Measurements from ENCODE around the gene ANO4.

Gene ANO4

GRCh38 chr12:100871195-100871734, 76.7 kb downstream of the ANO4 start:
- Histone ChIP-seq H3K79me2 (ENCODE audit: insufficient read depth, low read length) (no peaks in the 10 kb centered on the region), H3K9ac (ENCODE audit: low read length) (no peak overlapping the region), H4K20me1 (ENCODE audit: low read depth, low read length) (no peaks in the 10 kb centered on the region)

GRCh38 chr12:100875156-100875555, 80.6 kb downstream of the ANO4 start:
- Histone ChIP-seq H4K20me1 (ENCODE audit: low read depth, low read length) (no peaks in the 10 kb centered on the region), H3K27me3 (ENCODE audit: low read length) (no peaks in the 10 kb centered on the region), H3K9ac (ENCODE audit: low read length) (no peak overlapping the region), H3F3A (ENCODE audit: insufficient read depth) (no peaks in the 10 kb centered on the region), H3K4me3 (ENCODE audit: insufficient read depth, low read length, poor library complexity, severe bottlenecking) (no peak overlapping the region), H3K9me3 (ENCODE audit: insufficient read depth, low read length) (no peaks in the 10 kb centered on the region), H3K27ac (ENCODE audit: low read depth, low read length) (no peak overlapping the region), H3K79me2 (ENCODE audit: insufficient read depth, low read length) (no peaks in the 10 kb centered on the region), H2AFZ (ENCODE audit: low read depth, low read length, severe bottlenecking) (no peak overlapping the region), H3K36me3 (ENCODE audit: low read length) (no peaks in the 10 kb centered on the region), H3K9me2 (replicated peaks; ENCODE audit: insufficient read depth, low read length) (no peaks in the 10 kb centered on the region), H3K4me2 (ENCODE audit: low read depth, low read length, poor library complexity, severe bottlenecking) (no peak overlapping the region)
- TF ChIP-seq CTCF (IDR thresholded peaks at IDR 0.05; ENCODE audit: insufficient read depth, low read length, poor library complexity, severe bottlenecking), result no peak
- TF ChIP-seq EZH2phosphoT487 (conservative IDR thresholded peaks at IDR 0.05; ENCODE audit: low read length), result no peak

More at GRCh38 chr12:100871195-100871734, 76.7 kb downstream of the ANO4 start:
- Histone ChIP-seq H3K4me3 (ENCODE audit: insufficient read depth, low read length, poor library complexity, severe bottlenecking) (no peak overlapping the region), H3K9me2 (replicated peaks; ENCODE audit: insufficient read depth, low read length) (no peaks in the 10 kb centered on the region), H2AFZ (ENCODE audit: low read depth, low read length, severe bottlenecking) (no peak overlapping the region), H3K36me3 (ENCODE audit: low read length) (no peaks in the 10 kb centered on the region), H3K27me3 (ENCODE audit: low read length) (no peaks in the 10 kb centered on the region), H3K9me3 (ENCODE audit: insufficient read depth, low read length) (no peaks in the 10 kb centered on the region), H3K4me2 (ENCODE audit: low read depth, low read length, poor library complexity, severe bottlenecking) (no peak overlapping the region), H3F3A (ENCODE audit: insufficient read depth) (no peaks in the 10 kb centered on the region), H3K27ac (ENCODE audit: low read depth, low read length) (no peak overlapping the region)
- TF ChIP-seq EZH2phosphoT487 (conservative IDR thresholded peaks at IDR 0.05; ENCODE audit: low read length) (no peak), CTCF (IDR thresholded peaks at IDR 0.05; ENCODE audit: insufficient read depth, low read length, poor library complexity, severe bottlenecking) (no peak)

- TF ChIP-seq EZH2phosphoT487 (conservative IDR thresholded peaks at IDR 0.05; ENCODE audit: low read length) (no peak), CTCF (IDR thresholded peaks at IDR 0.05; ENCODE audit: insufficient read depth, low read length, poor library complexity, severe bottlenecking) (no peak)
- no peaks in the 10 kb centered on the region for H3K79me2 ChIP-seq (ENCODE audit: insufficient read depth, low read length)
- H3K27me3 ChIP-seq (ENCODE audit: low read length), result no peaks in the 10 kb centered on the region
- H3K9ac ChIP-seq (ENCODE audit: low read length), result no peak overlapping the region
- no peaks in the 10 kb centered on the region for H4K20me1 ChIP-seq (ENCODE audit: low read depth, low read length)
- no peaks in the 10 kb centered on the region for H3K9me2 ChIP-seq (replicated peaks; ENCODE audit: insufficient read depth, low read length)
- H2AFZ ChIP-seq (ENCODE audit: low read depth, low read length, severe bottlenecking), result no peak overlapping the region
- H3K4me2 ChIP-seq (ENCODE audit: low read depth, low read length, poor library complexity, severe bottlenecking), result no peak overlapping the region
- H3K4me3 ChIP-seq (ENCODE audit: insufficient read depth, low read length, poor library complexity, severe bottlenecking), result no peak overlapping the region
- H3K27ac ChIP-seq (ENCODE audit: low read depth, low read length), result no peak overlapping the region
- no peaks in the 10 kb centered on the region for H3F3A ChIP-seq (ENCODE audit: insufficient read depth)
- H3K36me3 ChIP-seq (ENCODE audit: low read length), result no peaks in the 10 kb centered on the region
- H3K9me3 ChIP-seq (ENCODE audit: insufficient read depth, low read length), result no peaks in the 10 kb centered on the region
Observed at GRCh38 chr12:100875771-100876170, 81.2 kb downstream of the ANO4 start.

Measured in SU-DHL-6 (cell line).